Activated CD8-positive, alpha-beta T cell treated with anti-CD3 and anti-CD28 coated beads, Interleukin-2, amount 10 ng/mL, durations not matched to agents 7 days and 5 days (primary cell): ENCODE data around the gene SLC18A3. TPM values are rescaled to one million over a fixed set of nuclear protein-coding genes. Genes with fewer than 3 reads are reported as not detected.

Experiments used
- ATAC-seq: fragments of 150-1000 bp; cut with Tn5 transposase; one replicate; pipeline ENCODE4 v1.10.0; 2021; ENCODE audit warnings: moderate library complexity
- CTCF ChIA-PET: fragments of 350-600 bp; sonication (Branson Sonifier 250); formaldehyde crosslinking; loops from one replicate; lab custom pipeline; 2021; ENCODE audit warnings: antibody characterized with exemption; lab: Charles Lee
- POLR2A ChIA-PET: fragments of 350-600 bp; sonication (Branson Sonifier 250); formaldehyde crosslinking; loops from one replicate; lab custom pipeline; 2021; ENCODE audit warnings: antibody characterized with exemption; lab: Charles Lee
- DNase-seq: peaks from one replicate; pipeline ENCODE4 v3.0.0-alpha.2; 2020
- H3K27ac Mint-ChIP-seq: one replicate; pipeline ENCODE4 v1.8.0; 2021; ENCODE audit warnings: mild to moderate bottlenecking, mixed read lengths
- H3K27me3 Mint-ChIP-seq: one replicate; pipeline ENCODE4 v1.8.0; 2021; ENCODE audit warnings: low read depth, mixed read lengths
- H3K36me3 Mint-ChIP-seq: one replicate; pipeline ENCODE4 v1.8.0; 2021; ENCODE audit warnings: low read depth, mixed read lengths
- H3K4me1 Mint-ChIP-seq: one replicate; pipeline ENCODE4 v1.8.0; 2021; ENCODE audit warnings: low read depth, mixed read lengths
- H3K4me3 Mint-ChIP-seq: one replicate; pipeline ENCODE4 v1.8.0; 2021; ENCODE audit warnings: mild to moderate bottlenecking, mixed read lengths
- H3K9me3 Mint-ChIP-seq: one replicate; pipeline ENCODE4 v1.8.0; 2022; ENCODE audit warnings: mixed read lengths; ENCODE audit not compliant: insufficient read depth
- total RNA-seq, 2 experiments: library from RNA; stranded (reverse); gene quantifications; one replicate each; pipeline ENCODE4 v1.2.3, GENCODE V29; 2021

SLC18A3 gene
- total RNA-seq, 2 experiments from 2014 or later: not detected

- Mint-ChIP-seq H3K4me3 (no peak overlapping the region), H3K27me3 (peaks cover 21% of the 10 kb centered on the region), H3K36me3 (no peaks in the 10 kb centered on the region), H3K27ac (no peak overlapping the region), H3K9me3 (no peaks in the 10 kb centered on the region), H3K4me1 (no peaks in the 10 kb centered on the region)
- ATAC-seq: no peak
- DNase-seq: no peak
- POLR2A ChIA-PET: no interaction called here
- CTCF ChIA-PET: no interaction called here
These were observed 32.2 kb downstream of the SLC18A3 start for GRCh38 chr10:49642311-49642710.

GRCh38 chr10:49643241-49644034 is 33.3 kb downstream of the SLC18A3 start:
- POLR2A ChIA-PET: no interaction called here
- CTCF ChIA-PET: no interaction called here
- Mint-ChIP-seq H3K9me3 (no peaks in the 10 kb centered on the region), H3K4me1 (peaks cover 7% of the 10 kb centered on the region), H3K27ac (no peak overlapping the region), H3K36me3 (no peaks in the 10 kb centered on the region), H3K27me3 (peaks cover 15% of the 10 kb centered on the region), H3K4me3 (no peak overlapping the region)
- DNase-seq: no peak
- no peak for ATAC-seq

GRCh38 chr10:49644035-49644646 is 34.0 kb downstream of the SLC18A3 start:
- POLR2A ChIA-PET: no interaction called here
- Mint-ChIP-seq H3K27me3 (peaks cover 17% of the 10 kb centered on the region), H3K36me3 (no peaks in the 10 kb centered on the region), H3K9me3 (no peaks in the 10 kb centered on the region), H3K4me3 (no peak overlapping the region), H3K4me1 (peaks cover 14% of the 10 kb centered on the region), H3K27ac (no peak overlapping the region)
- DNase-seq (no peak), ATAC-seq (no peak)
- CTCF ChIA-PET: no interaction called here

- no peak for DNase-seq
- CTCF ChIA-PET: no interaction called here
- peaks cover 27% of the 10 kb centered on the region for H3K4me1 Mint-ChIP-seq
- POLR2A ChIA-PET: no interaction called here
- H3K27me3 Mint-ChIP-seq: peaks cover 10% of the 10 kb centered on the region
- H3K4me3 Mint-ChIP-seq: no peak overlapping the region
- H3K9me3 Mint-ChIP-seq: no peaks in the 10 kb centered on the region
- H3K27ac Mint-ChIP-seq: no peak overlapping the region
- H3K36me3 Mint-ChIP-seq: no peaks in the 10 kb centered on the region
- no peak for ATAC-seq
These were observed 35.3 kb downstream of the SLC18A3 start for GRCh38 chr10:49645417-49645816.

GRCh38 chr10:49645871-49646870 is 36.1 kb downstream of the SLC18A3 start:
- DNase-seq: no peak
- no peak for ATAC-seq
- CTCF ChIA-PET: no interaction called here
- POLR2A ChIA-PET: no interaction called here
- Mint-ChIP-seq H3K9me3 (no peaks in the 10 kb centered on the region), H3K4me1 (peaks cover 29% of the 10 kb centered on the region), H3K27me3 (peaks cover 10% of the 10 kb centered on the region), H3K27ac (no peak overlapping the region), H3K4me3 (no peak overlapping the region), H3K36me3 (no peaks in the 10 kb centered on the region)

- no peak for ATAC-seq
- peaks cover 29% of the 10 kb centered on the region for H3K4me1 Mint-ChIP-seq
- ChIA-PET POLR2A (no interaction called here), CTCF (no interaction called here)
- no peaks in the 10 kb centered on the region for H3K36me3 Mint-ChIP-seq
- DNase-seq: no peak
- no peak overlapping the region for H3K27ac Mint-ChIP-seq
- H3K27me3 Mint-ChIP-seq: peaks cover 6% of the 10 kb centered on the region
- no peak overlapping the region for H3K4me3 Mint-ChIP-seq
- no peaks in the 10 kb centered on the region for H3K9me3 Mint-ChIP-seq
These were observed 37.4 kb downstream of the SLC18A3 start for GRCh38 chr10:49647554-49647953.

GRCh38 chr10:49647985-49648795 is 38.1 kb downstream of the SLC18A3 start:
- CTCF ChIA-PET: no interaction called here
- DNase-seq: peak; percentile 16
- Mint-ChIP-seq H3K27me3 (peaks cover 6% of the 10 kb centered on the region), H3K4me1 (peaks cover 29% of the 10 kb centered on the region), H3K36me3 (no peaks in the 10 kb centered on the region), H3K9me3 (no peaks in the 10 kb centered on the region), H3K27ac (no peak overlapping the region), H3K4me3 (no peak overlapping the region)
- ATAC-seq: no peak
- POLR2A ChIA-PET: no interaction called here

- Mint-ChIP-seq H3K27ac (peak overlapping the region; percentile 75), H3K36me3 (no peaks in the 10 kb centered on the region), H3K4me3 (no peak overlapping the region), H3K27me3 (peaks cover 9% of the 10 kb centered on the region), H3K9me3 (no peaks in the 10 kb centered on the region), H3K4me1 (peaks cover 29% of the 10 kb centered on the region)
- ATAC-seq (peak; percentile 86), DNase-seq (peak; percentile 81)
- ChIA-PET CTCF (interaction anchor here (1.4 kb wide), 1 partner anchor 56 kb away, joined by 5 read pairs; no protein-coding TSS in a partner anchor), POLR2A (interaction anchor here (1.0 kb wide), 1 partner anchor 110 kb away, joined by 3 read pairs; the partner anchor contains the start of gene ERCC6)
These were observed 39.2 kb downstream of the SLC18A3 start for GRCh38 chr10:49649294-49649693.

GRCh38 chr10:49649936-49650723 is 40.0 kb downstream of the SLC18A3 start:
- H3K4me1 Mint-ChIP-seq: peaks cover 29% of the 10 kb centered on the region
- H3K9me3 Mint-ChIP-seq: no peaks in the 10 kb centered on the region
- H3K36me3 Mint-ChIP-seq: no peaks in the 10 kb centered on the region
- peaks cover 11% of the 10 kb centered on the region for H3K27me3 Mint-ChIP-seq
- DNase-seq (peak; percentile 38), ATAC-seq (peak; percentile 39)
- CTCF ChIA-PET: interaction anchor here (1.4 kb wide), 1 partner anchor 57 kb away, joined by 5 read pairs; no protein-coding TSS in a partner anchor
- POLR2A ChIA-PET: interaction anchor here (1.0 kb wide), 1 partner anchor 111 kb away, joined by 3 read pairs; the partner anchor contains the start of gene ERCC6
- H3K4me3 Mint-ChIP-seq: no peak overlapping the region
- H3K27ac Mint-ChIP-seq: peak overlapping the region; percentile 75

- ChIA-PET POLR2A (no interaction called here), CTCF (no interaction called here)
- ATAC-seq (no peak), DNase-seq (no peak)
- Mint-ChIP-seq H3K36me3 (no peaks in the 10 kb centered on the region), H3K27ac (peak overlapping the region; percentile 53), H3K4me1 (peaks cover 29% of the 10 kb centered on the region), H3K4me3 (no peak overlapping the region), H3K9me3 (no peaks in the 10 kb centered on the region), H3K27me3 (peaks cover 8% of the 10 kb centered on the region)
These were observed 40.6 kb downstream of the SLC18A3 start for GRCh38 chr10:49650724-49651034.
